ENCODE measurements around the gene ACTR3. TPM values are rescaled to one million over a fixed set of nuclear protein-coding genes. Genes with fewer than 3 reads are reported as not detected.
"Not testable (repeated sequence)": the region's sequence is repeated elsewhere in the genome, so short reads cannot be mapped to it uniquely, and the experiment has no call there.

Gene ACTR3
- total RNA-seq, 2 donors from 2014 or later: 317 to 342 TPM

DNA sequence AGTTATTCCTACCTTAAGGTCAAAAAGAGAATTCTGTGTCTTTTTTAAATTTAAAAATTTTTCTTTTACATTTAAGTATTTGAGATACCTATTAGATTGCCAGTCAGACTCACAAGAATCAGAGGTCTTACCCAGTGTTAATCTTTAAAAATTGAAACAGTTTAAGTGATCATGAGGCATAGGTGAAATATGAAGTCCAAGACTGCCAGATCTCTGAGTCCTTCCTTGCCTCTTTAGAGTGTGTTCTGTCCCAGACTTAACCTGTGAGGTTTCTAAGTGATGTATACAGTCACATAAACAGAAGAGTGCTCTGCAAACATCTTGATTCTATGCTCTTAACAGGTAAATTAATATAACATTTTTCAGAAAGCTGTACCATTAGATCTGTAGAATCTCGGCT lies 40.6 kb downstream of the ACTR3 start:
- Histone ChIP-seq H3K4me1 (no peaks in the 10 kb centered on the region), H3K4me3 (no peak overlapping the region), H3K9ac (ENCODE audit: low read depth in 2 of 2, low read length in 2 of 2) (no peak overlapping the region), H3K36me3 (peaks cover 5% of the 10 kb centered on the region), H3K27ac (no peak overlapping the region), H3K9me3 (no peaks in the 10 kb centered on the region), H3K27me3 (no peaks in the 10 kb centered on the region)
- intact Hi-C loops (cut with DNase I): no loop called here
- TF ChIP-seq, protein P1, sequence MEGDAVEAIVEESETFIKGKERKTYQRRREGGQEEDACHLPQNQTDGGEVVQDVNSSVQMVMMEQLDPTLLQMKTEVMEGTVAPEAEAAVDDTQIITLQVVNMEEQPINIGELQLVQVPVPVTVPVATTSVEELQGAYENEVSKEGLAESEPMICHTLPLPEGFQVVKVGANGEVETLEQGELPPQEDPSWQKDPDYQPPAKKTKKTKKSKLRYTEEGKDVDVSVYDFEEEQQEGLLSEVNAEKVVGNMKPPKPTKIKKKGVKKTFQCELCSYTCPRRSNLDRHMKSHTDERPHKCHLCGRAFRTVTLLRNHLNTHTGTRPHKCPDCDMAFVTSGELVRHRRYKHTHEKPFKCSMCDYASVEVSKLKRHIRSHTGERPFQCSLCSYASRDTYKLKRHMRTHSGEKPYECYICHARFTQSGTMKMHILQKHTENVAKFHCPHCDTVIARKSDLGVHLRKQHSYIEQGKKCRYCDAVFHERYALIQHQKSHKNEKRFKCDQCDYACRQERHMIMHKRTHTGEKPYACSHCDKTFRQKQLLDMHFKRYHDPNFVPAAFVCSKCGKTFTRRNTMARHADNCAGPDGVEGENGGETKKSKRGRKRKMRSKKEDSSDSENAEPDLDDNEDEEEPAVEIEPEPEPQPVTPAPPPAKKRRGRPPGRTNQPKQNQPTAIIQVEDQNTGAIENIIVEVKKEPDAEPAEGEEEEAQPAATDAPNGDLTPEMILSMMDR (IDR thresholded peaks at IDR 0.05): no peak
- no peak for DNase-seq

DNA sequence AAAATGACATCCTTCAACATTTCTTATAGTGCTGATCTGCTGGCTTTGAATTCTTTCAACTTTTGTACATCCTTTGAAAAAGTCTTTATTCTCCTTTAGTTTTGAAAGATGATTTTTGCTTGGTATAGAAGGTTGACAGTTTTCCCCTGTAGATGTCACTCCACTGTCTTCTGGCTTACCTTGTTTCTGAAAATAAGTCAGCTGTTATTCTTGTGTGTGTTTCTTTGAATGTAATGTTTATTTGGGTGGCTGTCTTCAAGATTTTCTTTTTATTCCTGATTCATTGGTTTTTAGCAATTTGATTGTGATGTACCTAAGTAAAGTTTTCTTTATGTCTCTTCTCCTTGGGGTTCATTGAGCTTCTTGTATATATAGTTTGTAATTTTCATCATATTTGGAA lies 47.6 kb downstream of the ACTR3 start:
- intact Hi-C loops (cut with DNase I): no loop called here
- DNase-seq: no peak
- TF ChIP-seq, protein P1 (IDR thresholded peaks at IDR 0.05): no peak

DNA sequence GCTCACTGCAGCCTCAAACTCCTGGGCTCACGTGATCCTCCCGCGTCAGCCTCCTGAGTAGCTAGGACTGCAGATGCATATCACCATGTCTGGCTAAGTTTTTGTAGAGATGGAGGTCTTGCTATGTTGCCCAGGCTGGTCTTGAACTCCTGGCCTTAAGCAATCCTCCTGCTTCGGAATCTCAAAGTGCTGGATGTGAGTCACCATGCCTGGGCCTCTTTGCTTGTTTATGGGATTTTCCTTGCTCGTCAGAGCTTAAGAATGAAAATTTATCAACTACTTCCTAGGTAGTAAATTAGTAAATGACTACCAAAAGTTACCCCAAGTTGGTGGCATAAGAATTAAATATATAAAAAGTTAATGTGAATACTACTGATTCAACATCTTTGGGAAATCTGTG lies 51.0 kb downstream of the ACTR3 start:
- intact Hi-C loops (cut with DNase I): no loop called here
- no peaks in the 10 kb centered on the region for H3K9me3 ChIP-seq
- no peaks in the 10 kb centered on the region for H3K27me3 ChIP-seq
- H3K4me1 ChIP-seq: no peaks in the 10 kb centered on the region
- H3K4me3 ChIP-seq: no peak overlapping the region
- H3K36me3 ChIP-seq: peaks cover 2% of the 10 kb centered on the region
- no peak overlapping the region for H3K27ac ChIP-seq
- H3K9ac ChIP-seq (ENCODE audit: low read depth in 2 of 2, low read length in 2 of 2): no peak overlapping the region
- DNase-seq: no peak
- TF ChIP-seq, protein P1 (IDR thresholded peaks at IDR 0.05): no peak

More for the DNA sequence above, 47.6 kb downstream of the ACTR3 start:
- no peak overlapping the region for H3K4me3 ChIP-seq
- H3K4me1 ChIP-seq: no peaks in the 10 kb centered on the region
- H3K27ac ChIP-seq: no peak overlapping the region
- H3K9ac ChIP-seq (ENCODE audit: low read depth in 2 of 2, low read length in 2 of 2): no peak overlapping the region
- no peaks in the 10 kb centered on the region for H3K9me3 ChIP-seq
- H3K36me3 ChIP-seq: peaks cover 5% of the 10 kb centered on the region
- H3K27me3 ChIP-seq: no peaks in the 10 kb centered on the region

DNA sequence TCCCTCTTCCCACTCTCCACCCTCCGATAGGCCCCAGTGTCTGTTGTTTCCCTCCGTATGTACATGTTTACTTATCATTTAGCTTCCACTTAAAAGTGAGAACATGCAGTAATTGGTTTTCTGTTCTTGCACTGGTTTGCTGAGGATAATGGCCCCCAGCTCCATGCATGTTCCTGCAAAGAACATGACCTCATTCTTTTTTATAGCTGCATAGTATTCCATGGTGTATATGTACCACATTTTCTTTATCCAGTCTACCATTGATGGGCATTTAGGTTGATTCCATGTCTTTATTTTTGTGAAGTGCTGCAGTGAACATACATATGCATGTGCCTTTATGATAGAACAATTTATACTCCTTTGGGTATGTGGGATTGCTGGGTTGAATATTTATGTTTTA lies 55.9 kb downstream of the ACTR3 start:
- H3K9ac ChIP-seq (ENCODE audit: low read depth in 2 of 2, low read length in 2 of 2); H3K27me3 ChIP-seq; H3K4me3 ChIP-seq; H3K27ac ChIP-seq; H3K9me3 ChIP-seq; H3K36me3 ChIP-seq; DNase-seq; H3K4me1 ChIP-seq; intact Hi-C loops (cut with DNase I): not testable (repeated sequence)

DNA sequence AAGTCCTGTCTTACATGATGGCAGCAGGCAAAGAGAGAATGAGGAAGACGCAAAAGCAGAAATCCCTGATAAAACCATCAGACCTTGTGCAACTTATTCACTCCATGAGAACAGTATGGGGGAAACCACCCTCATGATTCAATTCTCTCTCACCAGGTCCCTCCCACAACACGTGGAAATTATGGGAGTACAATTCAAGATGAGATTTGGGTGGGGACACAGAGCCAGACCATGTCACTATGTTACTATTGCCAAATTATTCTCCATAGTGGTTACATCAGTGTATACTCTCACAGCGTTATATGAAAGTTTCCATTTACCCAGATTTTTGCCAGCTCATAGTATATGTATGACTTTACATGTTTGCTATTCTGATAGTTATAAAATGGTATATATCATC lies 61.0 kb downstream of the ACTR3 start:
- not testable (repeated sequence) for H3K4me3 ChIP-seq

DNA sequence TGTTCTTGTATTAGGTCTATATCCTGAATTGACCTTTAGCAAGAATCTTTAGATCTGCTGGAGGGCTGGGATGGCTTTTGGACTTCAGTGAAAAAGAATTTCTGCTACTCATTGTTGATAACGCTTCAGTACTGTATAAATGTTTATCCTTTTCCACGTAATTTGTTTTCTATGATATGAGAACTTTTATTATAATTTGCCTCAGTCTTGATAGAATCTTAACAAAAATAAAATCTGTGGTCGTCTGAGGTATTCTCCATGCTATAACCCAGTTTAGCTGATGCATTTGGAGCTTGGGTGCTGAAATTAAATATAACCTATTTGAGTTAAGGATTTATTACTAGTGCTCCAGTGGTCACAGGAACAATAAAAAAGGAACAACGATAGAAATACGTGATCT lies 71.1 kb downstream of the ACTR3 start:
- TF ChIP-seq, protein P1 (IDR thresholded peaks at IDR 0.05): no peak

More for the DNA sequence above, 61.0 kb downstream of the ACTR3 start:
- not testable (repeated sequence) for H3K27me3 ChIP-seq; H3K27ac ChIP-seq; H3K36me3 ChIP-seq; H3K9me3 ChIP-seq; H3K9ac ChIP-seq (ENCODE audit: low read depth in 2 of 2, low read length in 2 of 2); DNase-seq; H3K4me1 ChIP-seq
- intact Hi-C loops (cut with DNase I): loop anchor here (10.0 kb wide), 1 partner anchor 206 kb away; no protein-coding TSS in a partner anchor

More for the DNA sequence above, 71.1 kb downstream of the ACTR3 start:
- Histone ChIP-seq H3K27ac (no peak overlapping the region), H3K27me3 (no peaks in the 10 kb centered on the region), H3K4me3 (no peak overlapping the region), H3K4me1 (no peaks in the 10 kb centered on the region), H3K9me3 (no peaks in the 10 kb centered on the region), H3K36me3 (no peaks in the 10 kb centered on the region), H3K9ac (ENCODE audit: low read depth in 2 of 2, low read length in 2 of 2) (no peak overlapping the region)
- no peak for DNase-seq
- intact Hi-C loops (cut with DNase I): no loop called here
